Adipocyte (in vitro differentiated cells): Measurements from ENCODE around the gene INO80E.
A peak's percentile ranks its signal among the peaks of the same experiment; 100 is the strongest.

Experiments used
- DNase-seq: peaks from one replicate; pipeline ENCODE4 v3.0.0-alpha.2; 2015; ENCODE audit warnings: low read depth
- H3K27me3 ChIP-seq: replicated peaks from 2 replicates; pipeline ENCODE4 v1.7.0; 2013; ENCODE audit warnings: mild to moderate bottlenecking, low read length, moderate library complexity; ENCODE audit not compliant: control insufficient read depth, insufficient read depth
- H3K36me3 ChIP-seq: 2 replicates; pipeline ENCODE4 v1.7.0; 2013; ENCODE audit warnings: low read length, mild to moderate bottlenecking, moderate library complexity; ENCODE audit not compliant: control insufficient read depth, insufficient read depth, severe bottlenecking
- H3K4me1 ChIP-seq: 2 replicates; pipeline ENCODE4 v1.7.0; 2013; ENCODE audit warnings: mild to moderate bottlenecking, low read length, moderate library complexity; ENCODE audit not compliant: control insufficient read depth, insufficient read depth
- H3K4me3 ChIP-seq: 2 replicates; pipeline ENCODE4 v1.7.0; 2013; ENCODE audit warnings: mild to moderate bottlenecking, low read length, moderate library complexity
- H3K9ac ChIP-seq: 2 replicates; pipeline ENCODE4 v1.7.0; 2013; ENCODE audit warnings: mild to moderate bottlenecking, low read length, moderate library complexity
- H3K9me3 ChIP-seq: 2 replicates; pipeline ENCODE4 v1.7.0; 2013; ENCODE audit warnings: mild to moderate bottlenecking, low read length, moderate library complexity; ENCODE audit not compliant: control insufficient read depth

INO80E gene

GRCh38 chr16:29996766-29997250 is 767 bp downstream of the INO80E start:
- H3K9ac ChIP-seq: peak overlapping the region; percentile 99
- H3K4me1 ChIP-seq: peaks cover 26% of the 10 kb centered on the region
- peak overlapping the region; percentile 87 for H3K4me3 ChIP-seq
- H3K27me3 ChIP-seq: no peaks in the 10 kb centered on the region
- no peak for DNase-seq
- H3K36me3 ChIP-seq: peaks cover 19% of the 10 kb centered on the region
- no peaks in the 10 kb centered on the region for H3K9me3 ChIP-seq

- peaks cover 3% of the 10 kb centered on the region for H3K36me3 ChIP-seq
Measured at GRCh38 chr16:29999605-30000004, 3.6 kb downstream of the INO80E start.

GRCh38 chr16:30000735-30001631 is 4.9 kb downstream of the INO80E start:
- H3K9me3 ChIP-seq: no peaks in the 10 kb centered on the region
- H3K4me1 ChIP-seq: peaks cover 6% of the 10 kb centered on the region
- H3K9ac ChIP-seq: no peak overlapping the region
- DNase-seq: no peak
- peaks cover 3% of the 10 kb centered on the region for H3K36me3 ChIP-seq
- H3K4me3 ChIP-seq: no peak overlapping the region
- no peaks in the 10 kb centered on the region for H3K27me3 ChIP-seq

More at GRCh38 chr16:29999605-30000004, 3.6 kb downstream of the INO80E start:
- Histone ChIP-seq H3K4me3 (no peak overlapping the region), H3K9ac (no peak overlapping the region), H3K27me3 (no peaks in the 10 kb centered on the region), H3K4me1 (peaks cover 14% of the 10 kb centered on the region), H3K9me3 (no peaks in the 10 kb centered on the region)
- DNase-seq: no peak

GRCh38 chr16:30002614-30003346 is 6.7 kb downstream of the INO80E start:
- Histone ChIP-seq H3K9ac (no peak overlapping the region), H3K36me3 (peaks cover 3% of the 10 kb centered on the region), H3K9me3 (no peaks in the 10 kb centered on the region), H3K27me3 (peaks cover 3% of the 10 kb centered on the region), H3K4me3 (no peak overlapping the region), H3K4me1 (no peaks in the 10 kb centered on the region)
- no peak for DNase-seq

GRCh38 chr16:30003670-30004423 is 7.8 kb downstream of the INO80E start:
- Histone ChIP-seq H3K4me1 (no peaks in the 10 kb centered on the region), H3K9ac (no peak overlapping the region), H3K36me3 (no peaks in the 10 kb centered on the region), H3K9me3 (no peaks in the 10 kb centered on the region), H3K27me3 (peaks cover 9% of the 10 kb centered on the region), H3K4me3 (no peak overlapping the region)
- DNase-seq: no peak

GRCh38 chr16:30004424-30004776 is 8.4 kb downstream of the INO80E start:
- H3K36me3 ChIP-seq: no peaks in the 10 kb centered on the region
- no peak overlapping the region for H3K4me3 ChIP-seq
- DNase-seq: no peak

GRCh38 chr16:30004811-30005242 is 8.8 kb downstream of the INO80E start:
- no peak for DNase-seq

More at GRCh38 chr16:30004424-30004776, 8.4 kb downstream of the INO80E start:
- Histone ChIP-seq H3K9ac (no peak overlapping the region), H3K4me1 (no peaks in the 10 kb centered on the region), H3K27me3 (peaks cover 15% of the 10 kb centered on the region), H3K9me3 (no peaks in the 10 kb centered on the region)

GRCh38 chr16:30005341-30006094 is 9.5 kb downstream of the INO80E start:
- no peak overlapping the region for H3K4me3 ChIP-seq
- peaks cover 3% of the 10 kb centered on the region for H3K4me1 ChIP-seq
- no peaks in the 10 kb centered on the region for H3K36me3 ChIP-seq
- H3K9me3 ChIP-seq: no peaks in the 10 kb centered on the region
- H3K27me3 ChIP-seq: peaks cover 23% of the 10 kb centered on the region
- DNase-seq: peak; percentile 69
- H3K9ac ChIP-seq: no peak overlapping the region

More at GRCh38 chr16:30004811-30005242, 8.8 kb downstream of the INO80E start:
- no peaks in the 10 kb centered on the region for H3K36me3 ChIP-seq
- H3K9ac ChIP-seq: no peak overlapping the region
- H3K9me3 ChIP-seq: no peaks in the 10 kb centered on the region
- no peak overlapping the region for H3K4me3 ChIP-seq
- peaks cover 16% of the 10 kb centered on the region for H3K27me3 ChIP-seq
- no peaks in the 10 kb centered on the region for H3K4me1 ChIP-seq

GRCh38 chr16:30006095-30006473 is 10.0 kb downstream of the INO80E start:
- no peaks in the 10 kb centered on the region for H3K36me3 ChIP-seq
- no peak for DNase-seq
- no peak overlapping the region for H3K9ac ChIP-seq
- no peak overlapping the region for H3K4me3 ChIP-seq
- H3K9me3 ChIP-seq: no peaks in the 10 kb centered on the region
- peaks cover 24% of the 10 kb centered on the region for H3K27me3 ChIP-seq
- peaks cover 5% of the 10 kb centered on the region for H3K4me1 ChIP-seq

GRCh38 chr16:30006659-30007377 is 10.8 kb downstream of the INO80E start:
- Histone ChIP-seq H3K27me3 (peaks cover 24% of the 10 kb centered on the region), H3K4me3 (no peak overlapping the region)
- DNase-seq: no peak

More at GRCh38 chr16:30006659-30007377, 10.8 kb downstream of the INO80E start:
- no peak overlapping the region for H3K9ac ChIP-seq
- peaks cover 5% of the 10 kb centered on the region for H3K4me1 ChIP-seq
- H3K9me3 ChIP-seq: no peaks in the 10 kb centered on the region
- H3K36me3 ChIP-seq: no peaks in the 10 kb centered on the region
